Activated naive CD4-positive, alpha-beta T cell treated with anti-CD3 and anti-CD28 coated beads for 36 hours (primary cell): ENCODE results near the gene SLC9A9. TPM values are rescaled to one million over a fixed set of nuclear protein-coding genes. Genes with fewer than 3 reads are reported as not detected.

Experiments
- CTCF ChIA-PET: fragments of 350-600 bp; sonication (Branson Sonifier 250); formaldehyde crosslinking; loops from one replicate; lab custom pipeline; 2021; ENCODE audit warnings: antibody characterized with exemption; lab: Charles Lee
- DNase-seq: peaks from one replicate; pipeline ENCODE4 v3.0.0-alpha.2; 2020
- H3K27ac Mint-ChIP-seq: one replicate; pipeline ENCODE4 v1.8.0; 2021; ENCODE audit warnings: mild to moderate bottlenecking, mixed read lengths
- H3K27me3 Mint-ChIP-seq: one replicate; pipeline ENCODE4 v1.8.0; 2021; ENCODE audit warnings: low read depth, mixed read lengths
- H3K36me3 Mint-ChIP-seq: one replicate; pipeline ENCODE4 v1.8.0; 2021; ENCODE audit warnings: low read depth, mixed read lengths
- H3K4me1 Mint-ChIP-seq: one replicate; pipeline ENCODE4 v1.8.0; 2021; ENCODE audit warnings: low read depth, mixed read lengths
- H3K4me3 Mint-ChIP-seq: one replicate; pipeline ENCODE4 v1.8.0; 2021; ENCODE audit warnings: mild to moderate bottlenecking, moderate library complexity, mixed read lengths
- H3K9me3 Mint-ChIP-seq: one replicate; pipeline ENCODE4 v1.8.0; 2021; ENCODE audit warnings: mixed read lengths
- intact Hi-C: fragments of 100-400 bp; cut with micrococcal nuclease; formaldehyde crosslinking; loops from one replicate; pipeline ENCODE4 v1.15.1; 2023
- total RNA-seq, 2 experiments: library from RNA; stranded (reverse); gene quantifications; one replicate each; pipeline ENCODE4 v1.2.3, GENCODE V29; 2021

The SLC9A9 gene
- total RNA-seq, 2 experiments from 2014 or later = 0.33 to 0.49 TPM

GRCh38 chr3:143236226-143236964 is 611.9 kb downstream of the SLC9A9 start:
- Mint-ChIP-seq H3K36me3 (peaks cover 3% of the 10 kb centered on the region), H3K4me3 (no peak overlapping the region), H3K9me3 (peaks cover 7% of the 10 kb centered on the region), H3K27me3 (no peaks in the 10 kb centered on the region), H3K27ac (no peak overlapping the region), H3K4me1 (peaks cover 9% of the 10 kb centered on the region)
- intact Hi-C loops = no loop called here
- no peak for DNase-seq
- CTCF ChIA-PET = no interaction called here

- no peaks in the 10 kb centered on the region for H3K27me3 Mint-ChIP-seq
- peaks cover 3% of the 10 kb centered on the region for H3K36me3 Mint-ChIP-seq
- H3K9me3 Mint-ChIP-seq = peaks cover 7% of the 10 kb centered on the region
- H3K4me3 Mint-ChIP-seq = no peak overlapping the region
- no peak for DNase-seq
- CTCF ChIA-PET = no interaction called here
- intact Hi-C loops = no loop called here
- peaks cover 10% of the 10 kb centered on the region for H3K4me1 Mint-ChIP-seq
- no peak overlapping the region for H3K27ac Mint-ChIP-seq
Observed at GRCh38 chr3:143235614-143236204, 612.6 kb downstream of the SLC9A9 start.

- Mint-ChIP-seq H3K4me1 (peaks cover 10% of the 10 kb centered on the region), H3K27ac (no peak overlapping the region), H3K27me3 (no peaks in the 10 kb centered on the region), H3K36me3 (peaks cover 3% of the 10 kb centered on the region), H3K9me3 (peaks cover 7% of the 10 kb centered on the region), H3K4me3 (no peak overlapping the region)
- CTCF ChIA-PET = interaction anchor here (0.6 kb wide), 1 partner anchor 16 kb away, joined by 5 read pairs; no protein-coding TSS in a partner anchor
- DNase-seq = no peak
- intact Hi-C loops = no loop called here
Observed at GRCh38 chr3:143234526-143234925, 613.7 kb downstream of the SLC9A9 start.

- Mint-ChIP-seq H3K27ac (no peak overlapping the region), H3K36me3 (peaks cover 3% of the 10 kb centered on the region), H3K9me3 (peaks cover 4% of the 10 kb centered on the region), H3K4me3 (no peak overlapping the region), H3K4me1 (peaks cover 10% of the 10 kb centered on the region), H3K27me3 (no peaks in the 10 kb centered on the region)
- CTCF ChIA-PET = interaction anchor here (0.7 kb wide), 1 partner anchor 446 kb away, joined by 3 read pairs; no protein-coding TSS in a partner anchor
- DNase-seq = no peak
- intact Hi-C loops = no loop called here
Observed at GRCh38 chr3:143232981-143233380, 615.3 kb downstream of the SLC9A9 start.

- H3K4me1 Mint-ChIP-seq = peaks cover 4% of the 10 kb centered on the region
- H3K9me3 Mint-ChIP-seq = no peaks in the 10 kb centered on the region
- H3K27me3 Mint-ChIP-seq = no peaks in the 10 kb centered on the region
- no peak for DNase-seq
- no peaks in the 10 kb centered on the region for H3K36me3 Mint-ChIP-seq
- intact Hi-C loops = no loop called here
- no peak overlapping the region for H3K4me3 Mint-ChIP-seq
- H3K27ac Mint-ChIP-seq = no peak overlapping the region
- CTCF ChIA-PET = no interaction called here
Observed at GRCh38 chr3:143228405-143228804, 619.9 kb downstream of the SLC9A9 start.

GRCh38 chr3:143226678-143227291 is 621.5 kb downstream of the SLC9A9 start:
- Mint-ChIP-seq H3K9me3 (no peaks in the 10 kb centered on the region), H3K27ac (no peak overlapping the region), H3K4me1 (peaks cover 4% of the 10 kb centered on the region), H3K36me3 (no peaks in the 10 kb centered on the region), H3K27me3 (no peaks in the 10 kb centered on the region), H3K4me3 (no peak overlapping the region)
- CTCF ChIA-PET = no interaction called here
- DNase-seq = no peak
- intact Hi-C loops = no loop called here

- Mint-ChIP-seq H3K9me3 (no peaks in the 10 kb centered on the region), H3K27ac (no peak overlapping the region), H3K36me3 (no peaks in the 10 kb centered on the region), H3K4me3 (no peak overlapping the region), H3K27me3 (no peaks in the 10 kb centered on the region), H3K4me1 (no peaks in the 10 kb centered on the region)
- CTCF ChIA-PET = interaction anchor here (0.8 kb wide), 1 partner anchor 9 kb away, joined by 3 read pairs; no protein-coding TSS in a partner anchor
- DNase-seq = no peak
- intact Hi-C loops = no loop called here
Observed at GRCh38 chr3:143224716-143225115, 623.6 kb downstream of the SLC9A9 start.

- no peaks in the 10 kb centered on the region for H3K27me3 Mint-ChIP-seq
- no peak for DNase-seq
- H3K36me3 Mint-ChIP-seq = no peaks in the 10 kb centered on the region
- no peak overlapping the region for H3K4me3 Mint-ChIP-seq
- no peaks in the 10 kb centered on the region for H3K9me3 Mint-ChIP-seq
- H3K4me1 Mint-ChIP-seq = no peaks in the 10 kb centered on the region
- no peak overlapping the region for H3K27ac Mint-ChIP-seq
- intact Hi-C loops = no loop called here
- CTCF ChIA-PET = no interaction called here
Observed at GRCh38 chr3:143222981-143223380, 625.3 kb downstream of the SLC9A9 start.

- Mint-ChIP-seq H3K4me1 (peaks cover 1% of the 10 kb centered on the region), H3K4me3 (no peak overlapping the region), H3K9me3 (no peaks in the 10 kb centered on the region), H3K36me3 (no peaks in the 10 kb centered on the region), H3K27me3 (no peaks in the 10 kb centered on the region), H3K27ac (no peak overlapping the region)
- DNase-seq = no peak
- intact Hi-C loops = no loop called here
- CTCF ChIA-PET = no interaction called here
Observed at GRCh38 chr3:143222505-143222904, 625.8 kb downstream of the SLC9A9 start.

GRCh38 chr3:143221446-143221845 is 626.8 kb downstream of the SLC9A9 start:
- H3K27ac Mint-ChIP-seq = no peak overlapping the region
- CTCF ChIA-PET = no interaction called here
- intact Hi-C loops = no loop called here
- H3K4me1 Mint-ChIP-seq = peaks cover 12% of the 10 kb centered on the region
- no peak overlapping the region for H3K4me3 Mint-ChIP-seq
- no peak for DNase-seq
- no peaks in the 10 kb centered on the region for H3K27me3 Mint-ChIP-seq
- H3K36me3 Mint-ChIP-seq = no peaks in the 10 kb centered on the region
- H3K9me3 Mint-ChIP-seq = no peaks in the 10 kb centered on the region

- CTCF ChIA-PET = no interaction called here
- no peak for DNase-seq
- intact Hi-C loops = no loop called here
- no peaks in the 10 kb centered on the region for H3K36me3 Mint-ChIP-seq
- H3K27ac Mint-ChIP-seq = no peak overlapping the region
- no peaks in the 10 kb centered on the region for H3K9me3 Mint-ChIP-seq
- H3K4me3 Mint-ChIP-seq = no peak overlapping the region
- H3K4me1 Mint-ChIP-seq = peaks cover 18% of the 10 kb centered on the region
- no peaks in the 10 kb centered on the region for H3K27me3 Mint-ChIP-seq
Observed at GRCh38 chr3:143220741-143221140, 627.5 kb downstream of the SLC9A9 start.

- peaks cover 20% of the 10 kb centered on the region for H3K4me1 Mint-ChIP-seq
- no peaks in the 10 kb centered on the region for H3K9me3 Mint-ChIP-seq
- H3K27ac Mint-ChIP-seq = no peak overlapping the region
- CTCF ChIA-PET = interaction anchor here (0.6 to 2.8 kb wide), 3 partner anchors 13 to 97 kb away, joined by 3 to 9 read pairs (median 5); no protein-coding TSS in a partner anchor
- no peaks in the 10 kb centered on the region for H3K27me3 Mint-ChIP-seq
- DNase-seq = no peak
- intact Hi-C loops = loop anchor here (5.0 kb wide), 1 partner anchor 454 kb away; no protein-coding TSS in a partner anchor
- H3K36me3 Mint-ChIP-seq = no peaks in the 10 kb centered on the region
- no peak overlapping the region for H3K4me3 Mint-ChIP-seq
Observed at GRCh38 chr3:143218166-143218835, 630.0 kb downstream of the SLC9A9 start.
